ENCODE results near the gene RHBDD1. TPM values are rescaled to one million over a fixed set of nuclear protein-coding genes. Genes with fewer than 3 reads are reported as not detected.

RHBDD1 gene, protein sequence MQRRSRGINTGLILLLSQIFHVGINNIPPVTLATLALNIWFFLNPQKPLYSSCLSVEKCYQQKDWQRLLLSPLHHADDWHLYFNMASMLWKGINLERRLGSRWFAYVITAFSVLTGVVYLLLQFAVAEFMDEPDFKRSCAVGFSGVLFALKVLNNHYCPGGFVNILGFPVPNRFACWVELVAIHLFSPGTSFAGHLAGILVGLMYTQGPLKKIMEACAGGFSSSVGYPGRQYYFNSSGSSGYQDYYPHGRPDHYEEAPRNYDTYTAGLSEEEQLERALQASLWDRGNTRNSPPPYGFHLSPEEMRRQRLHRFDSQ
- polyA plus RNA-seq (ENCODE audit: insufficient read length in 3 of 3) = 10 to 100 TPM; 29.4 to 30.9 (median 30.9) TPM

DNA sequence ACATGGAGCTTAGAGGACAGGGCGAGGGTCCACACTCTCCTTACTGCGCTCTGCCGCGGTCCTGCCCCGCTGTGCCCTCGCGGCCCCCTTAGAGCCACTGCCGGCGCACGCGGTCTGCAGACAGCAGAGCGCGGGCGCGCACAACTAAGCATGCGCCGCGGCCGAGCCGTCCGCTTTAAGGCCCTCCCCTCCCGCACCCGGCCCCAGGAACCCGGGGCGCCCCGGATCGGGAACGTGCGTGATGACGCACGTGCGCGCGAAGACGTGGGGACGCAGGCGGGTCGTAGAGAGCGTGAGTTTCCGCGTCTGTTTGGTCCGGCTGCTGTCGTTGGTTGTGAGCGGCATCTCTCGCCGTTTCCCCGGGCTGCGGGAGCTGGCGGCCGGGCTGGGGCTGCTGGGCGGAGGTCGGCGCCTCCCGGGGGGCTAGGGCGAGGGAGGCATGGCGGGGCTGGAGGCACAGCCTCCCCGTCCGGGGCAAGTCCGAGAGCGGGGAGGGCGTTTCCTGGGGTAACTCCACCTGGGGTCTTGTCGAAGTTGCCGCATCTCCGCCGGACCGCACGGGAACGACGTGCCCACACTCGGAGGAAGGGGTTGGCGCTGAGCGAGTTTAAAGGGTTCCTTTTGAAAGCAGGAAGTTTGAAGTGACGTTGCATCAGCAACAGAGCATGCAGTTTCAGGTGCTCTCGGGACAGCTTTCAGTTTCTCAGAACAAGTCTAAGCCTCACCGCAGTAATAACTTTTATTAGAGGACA, at the start of gene RHBDD1:
Gene RHBDD1, plus strand, starts transcription at position 259 of the 752 bp plus-strand sequence. CDS start 28,640 bp downstream, outside the sequence.
- peak; percentile 80 to 89 (median 82) for DNase-seq (ENCODE audit: low read depth in 3 of 3, low spot score in 2 of 3)

DNA sequence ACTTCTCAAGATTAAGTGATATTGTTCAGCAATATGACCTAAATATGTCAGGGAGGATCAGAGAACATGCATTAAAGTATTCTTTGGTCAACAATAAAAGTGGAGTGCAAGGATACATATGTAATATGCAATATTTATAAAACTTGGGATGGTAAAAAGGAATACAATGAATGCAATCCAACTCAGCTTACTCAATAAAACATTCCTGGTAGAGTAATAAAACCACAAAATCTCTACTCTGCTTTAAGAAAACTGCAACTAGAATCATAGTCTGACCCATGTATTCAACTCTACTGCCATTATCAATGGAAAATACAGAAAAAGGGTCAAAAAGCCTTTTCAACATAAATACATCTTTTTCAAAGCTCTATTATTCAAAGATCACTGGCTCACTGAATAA, 47.8 kb upstream of the RHBDD1 start:
- DNase-seq (ENCODE audit: low read depth in 3 of 3, low spot score in 2 of 3) = no peak

DNA sequence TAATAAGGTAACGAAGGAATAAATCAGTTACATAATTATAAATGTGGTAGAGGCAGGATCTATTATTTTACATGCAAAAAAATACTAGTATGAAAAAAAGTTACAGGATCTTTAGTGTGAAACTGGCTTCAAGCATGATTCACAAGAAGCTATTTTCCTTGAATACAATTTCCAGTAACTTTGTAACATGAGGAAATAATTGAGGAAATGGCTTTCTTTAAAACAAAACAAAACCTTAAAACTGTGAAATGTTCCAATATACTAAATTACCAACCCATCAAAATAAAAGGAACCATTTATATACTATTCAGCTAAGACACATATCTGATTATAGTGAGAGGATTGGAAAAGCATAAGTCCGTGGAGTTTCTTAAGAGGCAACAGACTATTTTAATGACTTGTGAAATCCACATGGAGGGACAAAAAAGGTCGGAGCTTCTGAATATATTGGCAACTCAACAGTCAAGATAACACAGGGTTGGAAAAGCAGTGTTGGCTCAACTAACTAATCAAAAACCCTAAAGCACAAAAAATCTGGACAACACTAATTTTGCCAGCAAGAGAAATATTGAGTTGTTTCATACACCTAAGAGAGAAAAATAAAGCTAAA, 46.9 kb upstream of the RHBDD1 start:
- DNase-seq (ENCODE audit: low read depth in 3 of 3, low spot score in 2 of 3) = no peak

DNA sequence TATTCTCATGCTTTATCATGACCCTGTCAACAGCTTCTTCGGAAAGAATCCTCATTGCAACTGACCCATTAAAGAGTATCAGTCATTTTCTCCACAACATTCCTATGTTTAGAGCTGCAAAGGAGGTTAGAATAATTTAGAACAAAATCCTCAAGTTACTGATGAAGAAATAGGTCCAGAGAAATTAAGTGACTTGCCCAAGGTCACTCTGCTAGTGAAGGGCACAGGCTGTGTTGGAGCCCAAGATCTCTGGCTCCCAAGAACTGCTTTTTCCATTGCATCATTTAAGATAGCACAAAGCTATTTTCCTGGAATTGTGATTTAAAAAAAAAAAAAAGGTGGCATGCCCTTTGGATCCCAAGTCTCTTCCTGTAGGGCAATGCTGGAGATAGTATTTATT, 45.8 kb upstream of the RHBDD1 start:
- DNase-seq (ENCODE audit: low read depth in 3 of 3, low spot score in 2 of 3) = no peak

DNA sequence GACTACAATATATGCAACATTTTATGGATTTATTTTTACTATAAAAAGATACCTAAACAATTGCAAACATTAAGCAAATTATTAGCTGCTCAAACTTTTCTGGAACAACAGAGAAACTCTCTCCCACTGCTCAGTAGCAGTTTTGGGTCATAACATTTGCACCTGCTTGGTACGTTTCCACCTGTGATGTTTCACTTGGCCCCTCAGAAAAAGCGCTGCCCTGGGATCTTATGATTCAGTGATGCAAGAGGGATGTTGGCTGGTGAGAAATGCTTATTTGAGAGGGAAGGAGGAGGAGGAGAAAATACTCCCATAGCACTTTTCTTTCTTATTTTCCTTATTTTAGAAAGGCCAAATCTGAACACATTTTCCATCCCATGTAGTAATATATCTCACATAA, 45.4 kb upstream of the RHBDD1 start:
- DNase-seq (ENCODE audit: low read depth in 3 of 3, low spot score in 2 of 3) = no peak

DNA sequence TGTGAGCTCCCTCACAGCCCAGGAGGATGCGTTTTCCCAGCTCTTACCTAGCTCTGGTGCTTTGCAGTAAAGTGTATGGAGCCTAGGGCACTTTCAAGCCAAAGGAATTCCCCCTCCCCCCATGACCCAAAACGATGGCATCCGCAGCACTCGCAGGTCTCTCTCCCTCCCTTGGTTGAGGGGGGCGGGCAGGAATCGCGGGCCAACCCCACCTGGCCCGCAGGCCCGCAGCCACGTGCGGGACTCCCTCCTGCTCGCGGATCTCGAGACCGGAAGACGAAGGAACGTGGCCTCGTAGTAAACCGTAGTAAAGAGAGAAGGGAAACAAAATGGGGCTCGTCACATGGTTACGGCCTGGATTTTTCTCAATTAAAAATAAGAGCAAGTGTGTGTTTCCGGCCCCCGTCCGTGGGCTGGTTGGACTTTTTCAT, 44.8 kb upstream of the RHBDD1 start:
- no peak for DNase-seq (ENCODE audit: low read depth in 3 of 3, low spot score in 2 of 3)

DNA sequence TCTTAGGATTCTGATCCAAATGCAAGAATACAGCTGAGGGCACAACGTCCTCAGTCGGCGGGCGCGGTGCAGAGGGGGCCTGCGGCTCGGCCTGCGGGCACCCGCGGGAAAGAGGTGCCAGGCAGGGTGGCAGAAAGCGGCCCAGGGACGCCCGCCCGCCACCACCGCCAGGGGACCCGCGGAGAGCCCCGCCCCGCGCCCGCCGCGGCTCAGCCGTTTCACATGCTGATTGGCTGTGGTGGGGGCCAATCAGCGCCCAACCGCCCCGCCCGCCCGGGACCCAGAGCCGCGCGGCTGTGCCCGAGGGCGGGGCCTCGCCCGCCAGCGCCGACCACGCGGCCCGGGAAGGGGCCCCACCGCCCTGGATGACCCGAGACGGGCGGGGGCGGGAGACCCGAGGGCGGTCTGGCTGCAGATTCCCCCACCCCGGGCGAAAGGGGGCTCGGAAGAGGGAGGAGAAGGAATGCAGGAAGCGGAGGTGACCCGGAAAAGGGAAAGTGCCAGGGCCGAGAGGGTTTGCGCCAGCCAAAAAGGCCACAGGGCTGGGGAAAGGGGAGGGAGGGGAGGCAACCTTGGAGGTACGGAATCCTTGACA, 44.3 kb upstream of the RHBDD1 start:
- peak in 1 of 3 donors; percentile 75 for DNase-seq (ENCODE audit: low read depth in 3 of 3, low spot score in 2 of 3)

DNA sequence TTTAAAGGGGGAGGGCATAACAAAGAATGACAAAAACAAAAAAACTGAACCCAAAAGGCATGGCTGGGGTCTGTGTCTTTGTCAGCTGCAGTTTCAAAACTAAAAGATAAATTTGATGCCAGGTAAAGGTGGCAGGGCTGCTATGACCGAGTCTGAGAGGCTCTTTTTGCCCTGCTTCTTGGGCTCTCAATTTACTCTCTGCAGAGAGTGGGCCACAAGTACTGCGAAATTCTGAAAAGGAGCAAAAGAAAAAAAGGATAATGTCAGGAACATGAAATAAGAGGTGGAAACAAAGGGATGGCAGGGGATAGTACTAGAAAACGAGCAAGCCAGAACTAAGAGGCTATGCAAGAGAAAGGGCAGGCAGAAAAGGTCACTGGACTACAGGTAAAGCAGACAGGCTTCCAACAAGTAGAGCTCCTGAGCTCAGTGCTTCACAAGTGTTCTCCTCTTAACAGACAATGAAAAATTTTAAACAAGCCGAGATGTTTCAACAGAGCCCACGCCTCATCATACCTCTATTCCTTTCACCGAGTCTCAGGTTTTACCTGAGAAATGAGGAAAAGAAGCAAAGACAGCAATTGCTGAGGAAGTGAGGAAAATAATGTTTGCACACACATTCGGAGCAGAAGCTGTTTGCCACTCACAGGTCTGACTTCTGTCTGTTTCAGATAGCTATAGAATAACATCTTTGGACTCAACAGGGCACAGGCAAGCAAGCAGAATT, 43.5 kb upstream of the RHBDD1 start:
- DNase-seq (ENCODE audit: low read depth in 3 of 3, low spot score in 2 of 3) = no peak

DNA sequence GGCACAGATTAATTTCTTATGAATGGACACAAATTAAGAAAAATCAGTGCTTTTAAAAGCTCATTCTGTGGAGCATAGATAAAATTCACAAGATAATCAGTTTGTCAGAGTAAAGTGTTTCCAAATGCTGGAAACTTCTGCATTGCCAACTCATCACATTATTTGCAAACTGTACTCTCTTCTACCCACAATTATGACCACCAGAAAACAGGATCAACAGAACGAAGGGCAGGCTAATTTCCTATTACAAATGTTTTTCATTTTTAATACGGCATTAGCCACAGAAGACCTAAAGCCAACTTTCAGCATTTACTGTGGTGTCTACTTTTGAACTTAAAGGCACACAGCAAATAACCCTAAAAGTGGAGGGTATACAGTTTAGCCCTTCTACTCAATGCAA, 42.2 kb upstream of the RHBDD1 start:
- no peak for DNase-seq (ENCODE audit: low read depth in 3 of 3, low spot score in 2 of 3)

DNA sequence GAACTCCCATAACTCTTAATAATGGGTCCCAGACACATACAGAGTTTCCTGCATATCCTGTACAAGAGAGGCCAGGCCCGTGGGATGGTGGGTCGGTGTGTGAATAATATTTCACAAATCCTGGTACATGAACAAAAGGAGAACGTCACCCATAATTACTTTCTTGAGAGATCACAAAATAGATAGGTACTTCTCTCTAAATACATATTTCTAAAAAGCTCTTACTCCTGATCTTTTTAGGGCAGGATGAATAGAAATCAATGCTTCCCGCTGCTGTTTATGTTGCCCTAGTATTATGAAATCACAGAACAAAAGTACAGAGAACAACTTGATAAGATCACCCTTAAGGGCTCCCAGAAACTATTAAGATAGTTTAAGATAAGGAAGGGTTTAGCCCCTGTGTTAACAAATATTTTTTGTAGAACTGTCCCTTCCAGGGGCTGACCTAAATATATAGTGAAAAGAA, 41.6 kb upstream of the RHBDD1 start:
- DNase-seq (ENCODE audit: low read depth in 3 of 3, low spot score in 2 of 3) = no peak

DNA sequence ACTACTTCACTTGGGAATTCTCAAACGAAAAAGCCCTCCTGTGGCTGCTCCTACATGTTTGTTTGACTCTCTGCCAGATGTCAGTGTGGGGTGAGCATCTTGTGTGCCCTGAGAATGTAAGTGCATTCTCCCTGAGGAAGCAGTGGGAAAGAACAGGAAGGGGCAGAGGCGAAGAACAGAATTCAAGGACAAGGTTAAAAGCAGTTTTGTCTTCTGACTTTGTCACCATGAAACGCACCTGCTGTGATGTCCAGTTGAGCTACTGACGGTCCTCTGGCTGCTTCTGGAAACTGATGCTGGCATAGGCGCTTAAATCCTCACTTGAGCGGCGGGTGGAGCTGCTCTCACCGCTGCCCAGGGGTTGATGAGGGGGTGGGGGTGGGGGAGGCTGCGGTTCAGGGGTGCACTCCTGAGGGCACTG, 41.1 kb upstream of the RHBDD1 start:
- DNase-seq (ENCODE audit: low read depth in 3 of 3, low spot score in 2 of 3) = no peak

DNA sequence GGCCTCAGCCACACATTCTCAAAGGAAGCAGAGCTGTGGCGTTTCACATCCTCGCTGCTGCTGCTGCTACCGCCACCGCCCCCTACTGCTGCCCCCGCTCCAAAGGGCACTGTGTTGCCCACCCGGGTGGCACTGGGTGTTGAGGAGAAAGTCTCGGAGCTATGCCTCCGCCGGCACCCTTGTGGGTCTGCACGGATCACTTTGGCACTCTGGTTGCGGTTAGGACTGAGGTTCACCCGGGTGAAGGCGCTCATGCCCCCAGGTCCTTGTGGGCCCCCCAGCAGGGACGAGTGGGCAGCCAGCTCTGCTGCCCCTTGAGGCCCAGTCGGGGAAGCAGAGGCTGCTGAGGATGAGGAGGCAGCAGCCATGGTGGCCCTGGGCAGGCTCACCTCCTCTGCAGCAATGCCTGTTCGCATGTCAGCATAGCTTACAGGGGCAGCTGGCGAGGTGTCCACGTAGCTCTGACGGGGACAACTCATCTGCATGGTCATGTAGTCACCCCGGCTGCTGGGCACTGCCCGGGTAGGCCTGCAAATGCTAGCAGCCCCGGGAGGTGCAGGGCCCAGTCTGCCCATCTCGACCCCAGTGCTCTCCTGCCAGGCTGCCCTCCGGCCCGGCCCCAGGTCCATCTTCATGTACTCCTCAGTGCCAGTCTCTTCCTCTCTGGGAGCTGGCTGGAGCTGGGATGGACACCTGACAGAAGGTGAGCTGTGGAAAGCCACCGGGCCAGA, 40.4 kb upstream of the RHBDD1 start:
- no peak for DNase-seq (ENCODE audit: low read depth in 3 of 3, low spot score in 2 of 3)

DNA sequence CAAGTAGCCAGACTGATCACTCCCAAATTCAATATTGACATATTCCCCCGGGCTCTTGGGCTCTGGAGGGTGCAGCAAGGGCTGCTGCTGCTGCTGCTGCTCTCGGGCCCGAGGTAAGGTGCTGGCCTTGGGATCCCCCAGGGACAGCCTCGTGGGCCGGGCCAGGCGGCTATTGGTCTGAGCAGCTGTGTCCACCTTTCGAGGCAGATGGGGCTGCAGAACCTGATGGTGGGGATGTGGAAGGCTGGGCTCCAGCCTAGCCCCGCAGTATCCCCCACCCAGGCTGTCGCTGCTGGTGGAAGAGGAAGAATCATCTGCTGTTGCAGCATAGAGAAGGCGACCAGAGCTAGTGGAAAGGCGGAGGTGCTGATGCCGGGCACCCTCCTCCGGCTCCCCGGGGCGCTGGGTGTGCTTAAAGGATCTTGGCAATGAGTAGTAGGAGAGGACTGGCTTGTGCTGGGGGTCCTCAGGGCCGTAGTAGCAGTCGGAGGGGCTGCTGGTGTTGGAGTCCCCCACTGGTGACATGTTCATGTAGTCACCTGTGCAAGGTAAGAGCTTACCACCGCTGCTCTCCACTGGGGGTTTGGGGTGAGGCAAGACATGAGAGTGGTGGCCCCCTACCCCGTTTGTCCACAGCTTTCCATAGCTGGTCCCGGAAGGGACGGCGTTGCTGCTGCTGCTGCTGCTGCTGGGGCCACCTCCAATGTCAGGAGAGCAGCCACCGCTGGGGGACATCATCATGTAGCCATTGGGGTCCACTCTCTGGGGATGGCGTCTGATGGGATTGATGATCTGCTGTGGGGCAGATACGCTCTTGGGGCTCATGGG, 39.6 kb upstream of the RHBDD1 start:
- no peak for DNase-seq (ENCODE audit: low read depth in 3 of 3, low spot score in 2 of 3)

DNA sequence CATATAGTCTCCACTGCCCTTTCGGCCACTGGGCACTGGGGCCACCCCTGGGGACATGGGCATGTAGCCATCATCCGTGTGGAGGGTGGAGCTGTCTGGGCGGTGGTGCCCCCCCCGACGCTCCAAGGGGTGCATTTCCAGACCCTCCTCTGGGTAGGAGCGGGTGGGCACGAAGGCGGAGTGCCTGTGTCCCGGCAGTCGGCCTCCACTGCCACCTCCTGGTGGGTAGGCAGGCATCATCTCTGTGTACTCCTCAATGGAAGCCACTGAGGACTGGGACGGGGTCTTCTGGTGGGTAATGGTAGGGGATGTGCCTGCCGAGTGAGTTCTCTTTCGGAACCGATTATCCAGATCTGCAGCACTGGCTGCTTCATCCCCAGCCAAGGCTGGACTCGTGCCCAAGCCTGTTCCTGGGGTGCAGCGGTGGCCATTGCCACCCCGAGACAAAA, 39.0 kb upstream of the RHBDD1 start:
- DNase-seq (ENCODE audit: low read depth in 3 of 3, low spot score in 2 of 3) = no peak

DNA sequence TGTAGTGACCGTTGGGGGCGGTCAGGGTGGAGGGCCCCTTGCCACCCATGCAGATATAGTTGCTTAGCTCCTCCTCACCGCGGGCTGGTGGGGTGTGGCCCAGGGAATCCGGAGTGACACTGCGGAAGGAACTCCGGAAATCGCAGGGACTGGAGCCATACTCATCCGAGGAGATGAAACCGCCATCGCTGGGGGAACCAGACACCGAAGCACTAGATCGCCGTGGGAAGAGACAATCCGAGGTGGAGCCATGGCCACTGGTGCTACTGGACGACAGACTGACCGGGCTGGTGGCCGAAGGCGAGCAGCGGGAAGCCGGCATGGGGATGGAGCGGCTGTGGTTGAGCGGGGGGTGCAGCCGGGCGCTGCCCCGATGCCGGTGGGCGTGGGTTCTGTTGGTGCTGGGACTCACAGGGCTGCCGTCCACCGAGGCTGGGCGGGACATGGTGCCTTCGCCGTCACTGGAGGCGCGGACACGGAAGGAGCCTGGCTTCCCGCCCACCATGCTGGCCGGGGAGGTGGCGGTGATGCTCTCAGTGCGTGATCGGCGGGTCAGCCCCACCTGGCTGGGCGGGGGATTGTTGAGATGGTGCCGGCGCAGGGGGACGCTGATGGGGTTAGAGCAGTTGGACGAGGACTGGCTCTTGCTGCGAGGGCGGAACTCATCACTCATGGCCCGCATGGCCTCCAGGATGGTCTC, 38.4 kb upstream of the RHBDD1 start:
- DNase-seq (ENCODE audit: low read depth in 3 of 3, low spot score in 2 of 3) = no peak

DNA sequence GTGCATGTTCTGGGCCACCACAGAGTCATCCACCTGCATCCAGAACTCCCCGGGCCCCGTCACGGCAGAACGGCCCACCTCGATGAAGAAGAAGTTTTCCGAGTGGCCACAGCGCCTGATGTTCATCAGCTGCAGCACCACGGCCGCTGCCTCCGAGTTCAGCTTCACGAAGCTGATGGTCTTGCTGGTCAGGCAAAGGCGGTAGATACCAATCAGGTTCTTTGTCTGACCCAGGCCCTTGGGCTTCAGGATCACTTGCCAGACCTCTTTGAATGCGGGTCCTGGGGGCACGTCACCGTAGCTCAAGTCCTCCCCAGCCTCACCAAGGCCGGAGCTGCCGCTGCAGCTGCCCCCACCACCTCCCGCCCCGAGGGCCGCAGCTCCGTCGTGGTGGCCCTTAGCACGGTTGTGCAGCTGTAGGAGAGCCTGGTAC, 37.8 kb upstream of the RHBDD1 start:
- no peak for DNase-seq (ENCODE audit: low read depth in 3 of 3, low spot score in 2 of 3)

DNA sequence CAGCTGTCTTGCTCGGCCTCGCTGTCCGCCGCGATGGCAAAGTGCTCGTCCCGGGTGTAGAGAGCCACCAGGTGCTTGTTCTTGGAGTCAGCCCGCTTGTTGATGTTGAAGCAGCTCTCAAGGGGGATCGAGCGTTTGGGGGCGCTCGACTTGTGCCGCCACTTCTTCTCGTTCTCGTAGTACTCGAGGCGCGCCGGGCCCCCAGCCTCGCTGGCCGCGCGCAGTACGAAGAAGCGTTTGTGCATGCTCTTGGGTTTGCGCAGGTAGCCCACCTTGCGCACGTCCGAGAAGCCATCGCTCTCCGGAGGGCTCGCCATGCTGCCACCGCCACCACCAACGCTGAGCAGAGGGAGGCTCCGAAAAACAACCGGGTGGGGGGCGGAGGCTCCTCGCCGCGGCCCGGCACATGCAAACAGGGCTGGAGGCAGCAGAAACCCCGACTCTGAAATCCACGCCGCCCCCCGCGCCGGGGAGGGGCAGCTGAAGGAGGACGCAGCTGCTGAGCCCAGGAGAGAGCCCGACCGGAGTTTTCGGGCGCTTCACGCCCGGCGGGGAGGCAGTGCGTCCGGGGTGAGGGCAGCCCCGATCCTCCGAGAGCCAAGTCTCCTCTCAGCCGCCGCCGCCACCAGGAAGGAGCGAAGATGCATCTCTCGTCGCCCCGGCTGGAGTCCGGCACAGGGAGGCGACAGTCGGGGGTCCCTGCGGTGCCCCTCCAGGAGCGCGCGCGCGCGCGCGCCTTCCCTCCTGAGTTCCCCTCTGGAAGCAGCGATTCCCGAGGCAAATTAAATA, 37.2 kb upstream of the RHBDD1 start:
- no peak for DNase-seq (ENCODE audit: low read depth in 3 of 3, low spot score in 2 of 3)

Data from right renal cortex interstitium (tissue), 3 donors.